GM18951 (cell line): Measurements from ENCODE around the gene KPNA5.

ENCODE experiments used
- POLR2A ChIP-seq: IDR thresholded peaks from 4 replicates; pipeline ENCODE4 v1.6.1; 2011; ENCODE audit warnings: mild to moderate bottlenecking; ENCODE audit not compliant: insufficient read length, insufficient read depth; ENCODE audit errors: extremely low read depth
- in situ Hi-C: fragments of 300-500 bp; cut with MboI; formaldehyde crosslinking; loops from one replicate; pipeline ENCODE4 v1.12.0; 2022; ENCODE audit warnings: low sequenced_read_pairs, mixed read lengths, inconsistent platforms; ENCODE audit not compliant: unreplicated experiment

The KPNA5 gene

DNA sequence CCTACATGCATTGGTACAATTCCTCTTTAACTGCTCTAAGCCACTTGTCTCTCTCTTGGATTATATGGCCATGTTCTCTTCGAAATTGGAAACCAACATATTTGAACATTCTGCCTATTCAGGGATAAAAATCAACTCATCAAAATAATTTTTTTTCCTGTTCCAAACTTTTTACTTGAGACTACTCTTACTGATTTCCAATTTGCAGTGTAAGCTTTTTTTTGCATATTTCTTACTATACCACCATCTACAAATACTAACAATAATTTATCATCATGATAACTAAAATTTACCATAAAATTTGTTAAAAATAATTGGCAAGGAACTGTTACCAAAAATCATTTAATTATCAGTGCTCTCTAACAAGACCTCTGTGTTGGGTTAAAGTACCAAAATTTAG, 91.4 kb downstream of the KPNA5 start:
- in situ Hi-C loops: no loop called here
- no peak for TF ChIP-seq POLR2A

DNA sequence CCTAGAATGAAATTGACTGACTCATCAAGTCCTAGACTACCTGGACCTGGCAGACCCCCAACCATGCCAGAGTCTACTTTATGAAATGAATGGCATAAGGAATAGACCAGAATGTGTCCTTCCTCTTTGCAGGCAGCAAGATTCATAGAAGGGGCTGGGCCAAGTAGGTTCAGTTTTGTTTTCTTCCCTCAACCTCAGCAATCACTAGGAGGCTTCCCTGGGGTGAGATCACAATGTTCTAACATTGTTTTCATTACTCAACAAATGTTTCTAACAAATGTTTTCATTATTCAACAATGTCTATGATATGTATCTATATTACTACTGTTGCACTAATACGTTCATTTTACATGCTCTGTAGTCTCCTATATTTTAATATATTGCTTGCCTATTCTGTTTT, 92.9 kb downstream of the KPNA5 start:
- no peak for TF ChIP-seq POLR2A
- in situ Hi-C loops: no loop called here

DNA sequence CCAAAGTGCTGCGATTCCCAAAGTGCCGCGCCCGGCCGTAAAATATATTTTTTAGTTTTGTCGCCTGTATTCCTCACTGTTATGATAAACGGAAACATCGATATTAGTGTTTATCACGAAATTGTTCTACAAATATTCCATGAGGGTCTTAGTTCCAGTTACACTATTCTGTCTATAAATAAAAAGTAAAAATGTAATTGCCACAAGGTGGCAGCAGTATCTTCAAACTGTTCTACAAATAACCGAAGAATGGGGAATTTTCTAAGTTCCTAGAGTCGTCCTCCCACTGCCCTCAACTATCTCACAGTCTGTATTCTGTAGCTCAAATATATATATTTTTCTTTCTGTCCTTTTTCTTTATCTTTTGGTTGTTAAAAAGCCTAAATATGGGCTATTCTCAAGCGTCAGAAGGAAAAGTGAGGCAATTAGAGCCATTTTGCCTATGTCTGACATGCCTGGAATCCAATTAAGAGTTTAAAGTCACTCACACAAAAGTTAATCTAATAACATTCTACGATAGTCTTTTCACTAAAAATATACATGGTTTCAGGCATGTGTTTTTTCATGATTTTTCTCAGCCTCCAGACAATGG, 98.7 kb downstream of the KPNA5 start:
- in situ Hi-C loops: no loop called here
- TF ChIP-seq POLR2A: no peak

DNA sequence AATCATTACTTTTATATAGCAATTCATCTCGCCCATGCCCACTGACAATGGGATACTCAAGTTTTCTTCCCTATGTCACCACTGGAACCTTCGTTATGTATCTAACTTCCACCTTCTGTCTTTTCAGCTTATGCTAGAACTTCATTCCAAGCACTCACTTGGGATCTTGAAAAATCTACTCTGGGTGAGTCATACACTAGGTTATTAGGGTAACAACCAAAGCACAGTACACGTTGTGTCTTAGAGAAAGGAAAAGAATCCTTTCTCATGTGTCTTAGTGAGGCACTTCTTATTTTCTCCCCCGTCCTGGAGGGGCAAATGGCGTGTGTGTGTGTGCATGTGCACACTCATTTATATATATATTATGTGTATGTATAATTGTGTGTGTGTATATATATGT, 102.8 kb downstream of the KPNA5 start:
- in situ Hi-C loops: no loop called here
- TF ChIP-seq POLR2A: no peak
